Liver (tissue), 3 donors: ENCODE measurements around the gene TMEM63C.

ENCODE experiments used
- CTCF ChIP-seq: fragments of 150-350 bp; IDR thresholded peaks from 2 replicates; pipeline ENCODE4 v1.5.1; 2017; ENCODE audit warnings: improper control_type of control experiment, low read depth, low read length; ENCODE audit not compliant: missing input control
- FOXA1 ChIP-seq: IDR thresholded peaks from 2 replicates; pipeline ENCODE4 v1.6.1; 2016; ENCODE audit warnings: antibody characterized with exemption
- GABPA ChIP-seq, 2 donors: IDR thresholded peaks in 1 of 2; conservative IDR thresholded peaks in 1 of 2; 2 replicates each; pipeline ENCODE4 v1.6.1; 2016; ENCODE audit warnings: antibody characterized with exemption in 2 of 2, mild to moderate bottlenecking in 1 of 2, moderate library complexity in 1 of 2
- JUND ChIP-seq, 2 donors: IDR thresholded peaks; 2 replicates each; pipeline ENCODE4 v1.6.1; 2016; ENCODE audit warnings: antibody characterized with exemption in 2 of 2
- RAD21 ChIP-seq, 2 donors: IDR thresholded peaks; 2 replicates each; pipeline ENCODE4 v1.6.1; 2016; ENCODE audit warnings: antibody characterized with exemption in 2 of 2, mild to moderate bottlenecking in 2 of 2
- SP1 ChIP-seq: IDR thresholded peaks from 2 replicates; pipeline ENCODE4 v1.6.1; 2018; ENCODE audit warnings: antibody characterized with exemption, mild to moderate bottlenecking
- TAF1 ChIP-seq: conservative IDR thresholded peaks from 2 replicates; pipeline ENCODE4 v1.6.1; 2016; ENCODE audit warnings: antibody characterized with exemption, mild to moderate bottlenecking
- YY1 ChIP-seq: IDR thresholded peaks from 2 replicates; pipeline ENCODE4 v1.6.1; 2016; ENCODE audit warnings: antibody characterized with exemption, mild to moderate bottlenecking
- TF ChIP-seq, protein P1 (sequence below): IDR thresholded peaks from 2 replicates; pipeline ENCODE4 v1.6.1; 2016; ENCODE audit warnings: antibody characterized with exemption, mild to moderate bottlenecking
- donor health status: healthy.
- donor health status: healthy.

DNA sequence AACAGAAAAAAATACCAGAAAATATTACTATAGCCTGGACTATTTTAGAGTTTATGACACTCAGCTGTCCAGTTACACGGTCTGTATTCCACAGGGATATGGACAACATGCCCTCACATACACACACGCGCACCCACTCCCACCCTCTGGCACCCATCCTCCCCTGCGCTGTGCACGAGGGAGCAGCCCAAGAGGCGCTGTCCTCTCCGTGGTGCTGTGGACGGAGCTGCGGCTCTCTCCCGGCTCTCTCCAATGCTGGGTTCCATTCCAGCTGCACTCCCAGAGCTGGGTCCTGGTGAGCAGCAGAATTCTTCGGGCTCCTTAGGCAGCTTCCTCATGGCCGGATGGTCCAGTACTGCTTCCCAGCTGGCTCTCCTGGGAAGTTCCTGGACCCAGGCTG is 95.4 kb downstream of the TMEM63C start:
- TF ChIP-seq CTCF (no peak), GABPA (IDR thresholded peaks at IDR 0.05 in 1 of 2, conservative IDR thresholded peaks at IDR 0.05 in 1 of 2) (no peak), SP1 (no peak), TAF1 (no peak), RAD21 (IDR thresholded peaks at IDR 0.05) (no peak), YY1 (no peak), JUND (IDR thresholded peaks at IDR 0.05) (no peak), FOXA1 (no peak)
- TF ChIP-seq, protein P1, sequence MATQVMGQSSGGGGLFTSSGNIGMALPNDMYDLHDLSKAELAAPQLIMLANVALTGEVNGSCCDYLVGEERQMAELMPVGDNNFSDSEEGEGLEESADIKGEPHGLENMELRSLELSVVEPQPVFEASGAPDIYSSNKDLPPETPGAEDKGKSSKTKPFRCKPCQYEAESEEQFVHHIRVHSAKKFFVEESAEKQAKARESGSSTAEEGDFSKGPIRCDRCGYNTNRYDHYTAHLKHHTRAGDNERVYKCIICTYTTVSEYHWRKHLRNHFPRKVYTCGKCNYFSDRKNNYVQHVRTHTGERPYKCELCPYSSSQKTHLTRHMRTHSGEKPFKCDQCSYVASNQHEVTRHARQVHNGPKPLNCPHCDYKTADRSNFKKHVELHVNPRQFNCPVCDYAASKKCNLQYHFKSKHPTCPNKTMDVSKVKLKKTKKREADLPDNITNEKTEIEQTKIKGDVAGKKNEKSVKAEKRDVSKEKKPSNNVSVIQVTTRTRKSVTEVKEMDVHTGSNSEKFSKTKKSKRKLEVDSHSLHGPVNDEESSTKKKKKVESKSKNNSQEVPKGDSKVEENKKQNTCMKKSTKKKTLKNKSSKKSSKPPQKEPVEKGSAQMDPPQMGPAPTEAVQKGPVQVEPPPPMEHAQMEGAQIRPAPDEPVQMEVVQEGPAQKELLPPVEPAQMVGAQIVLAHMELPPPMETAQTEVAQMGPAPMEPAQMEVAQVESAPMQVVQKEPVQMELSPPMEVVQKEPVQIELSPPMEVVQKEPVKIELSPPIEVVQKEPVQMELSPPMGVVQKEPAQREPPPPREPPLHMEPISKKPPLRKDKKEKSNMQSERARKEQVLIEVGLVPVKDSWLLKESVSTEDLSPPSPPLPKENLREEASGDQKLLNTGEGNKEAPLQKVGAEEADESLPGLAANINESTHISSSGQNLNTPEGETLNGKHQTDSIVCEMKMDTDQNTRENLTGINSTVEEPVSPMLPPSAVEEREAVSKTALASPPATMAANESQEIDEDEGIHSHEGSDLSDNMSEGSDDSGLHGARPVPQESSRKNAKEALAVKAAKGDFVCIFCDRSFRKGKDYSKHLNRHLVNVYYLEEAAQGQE, result no peak
